DOHH2 (cell line): Measurements from ENCODE around the gene TNFRSF21.

ENCODE experiments used
- H3F3A ChIP-seq: fragments of 200-600 bp; sonication (generic), shearing (Covaris generic); 2 replicates; pipeline ENCODE4 v1.6.0; 2016; ENCODE audit warnings: antibody characterized with exemption, mild to moderate bottlenecking; ENCODE audit not compliant: control insufficient read depth, insufficient read depth
- H3K27ac ChIP-seq: fragments of 200-600 bp; sonication (generic); 2 replicates; pipeline ENCODE4 v1.5.1; 2014; ENCODE audit warnings: low read depth, mild to moderate bottlenecking, low read length, moderate library complexity
- H3K27me3 ChIP-seq: fragments of 200-600 bp; sonication (generic); 2 replicates; pipeline ENCODE4 v1.6.1; 2014; ENCODE audit warnings: mild to moderate bottlenecking, low read length, mixed read lengths; ENCODE audit not compliant: control insufficient read depth
- H3K36me3 ChIP-seq: fragments of 200-600 bp; sonication (generic); 2 replicates; pipeline ENCODE4 v1.6.1; 2014; ENCODE audit warnings: mild to moderate bottlenecking, low read length, moderate library complexity, mixed read lengths; ENCODE audit not compliant: control insufficient read depth
- H3K4me1 ChIP-seq: fragments of 200-600 bp; sonication (generic); 2 replicates; pipeline ENCODE4 v1.6.1; 2014; ENCODE audit warnings: mild to moderate bottlenecking, low read length, mixed read lengths; ENCODE audit not compliant: control insufficient read depth
- H3K4me2 ChIP-seq: fragments of 200-600 bp; sonication (generic); 2 replicates; pipeline ENCODE4 v1.6.0; 2014; ENCODE audit warnings: mild to moderate bottlenecking, low read length, moderate library complexity
- H3K4me3 ChIP-seq: fragments of 200-600 bp; sonication (generic); 2 replicates; pipeline ENCODE4 v1.5.1; 2014; ENCODE audit warnings: mild to moderate bottlenecking, low read length, mixed read lengths
- H3K79me2 ChIP-seq: fragments of 200-600 bp; sonication (generic); 2 replicates; pipeline ENCODE4 v1.6.1; 2014; ENCODE audit warnings: mild to moderate bottlenecking, low read length, mixed read lengths; ENCODE audit not compliant: control insufficient read depth
- H3K9me2 ChIP-seq: fragments of 200-600 bp; sonication (generic); replicated peaks from 2 replicates; pipeline ENCODE4 v1.6.1; 2014; ENCODE audit warnings: mild to moderate bottlenecking, low read length, mixed read lengths; ENCODE audit not compliant: control insufficient read depth
- H3K9me3 ChIP-seq: fragments of 200-600 bp; sonication (generic); 2 replicates; pipeline ENCODE4 v1.6.1; 2014; ENCODE audit warnings: antibody characterized with exemption, low read length, mixed read lengths; ENCODE audit not compliant: control insufficient read depth, insufficient read depth
- H4K20me1 ChIP-seq: fragments of 200-600 bp; sonication (generic); 2 replicates; pipeline ENCODE4 v1.6.0; 2014; ENCODE audit warnings: low read depth, mild to moderate bottlenecking, antibody characterized with exemption, low read length, moderate library complexity; ENCODE audit not compliant: control insufficient read depth, insufficient read depth
- EZH2phosphoT487 ChIP-seq: fragments of 200-600 bp; sonication (generic); IDR thresholded peaks from 2 replicates; pipeline ENCODE4 v1.6.1; 2017; ENCODE audit warnings: borderline replicate concordance, mild to moderate bottlenecking, antibody characterized with exemption, low read length, moderate library complexity, mixed read lengths
- TF ChIP-seq, protein P1 (sequence below): fragments of 200-600 bp; sonication (generic); IDR thresholded peaks from one replicate; pipeline ENCODE4 v1.5.1; 2014; ENCODE audit warnings: antibody characterized with exemption, mild to moderate bottlenecking, low read depth, low read length; ENCODE audit not compliant: poor library complexity, severe bottlenecking

The TNFRSF21 gene

DNA sequence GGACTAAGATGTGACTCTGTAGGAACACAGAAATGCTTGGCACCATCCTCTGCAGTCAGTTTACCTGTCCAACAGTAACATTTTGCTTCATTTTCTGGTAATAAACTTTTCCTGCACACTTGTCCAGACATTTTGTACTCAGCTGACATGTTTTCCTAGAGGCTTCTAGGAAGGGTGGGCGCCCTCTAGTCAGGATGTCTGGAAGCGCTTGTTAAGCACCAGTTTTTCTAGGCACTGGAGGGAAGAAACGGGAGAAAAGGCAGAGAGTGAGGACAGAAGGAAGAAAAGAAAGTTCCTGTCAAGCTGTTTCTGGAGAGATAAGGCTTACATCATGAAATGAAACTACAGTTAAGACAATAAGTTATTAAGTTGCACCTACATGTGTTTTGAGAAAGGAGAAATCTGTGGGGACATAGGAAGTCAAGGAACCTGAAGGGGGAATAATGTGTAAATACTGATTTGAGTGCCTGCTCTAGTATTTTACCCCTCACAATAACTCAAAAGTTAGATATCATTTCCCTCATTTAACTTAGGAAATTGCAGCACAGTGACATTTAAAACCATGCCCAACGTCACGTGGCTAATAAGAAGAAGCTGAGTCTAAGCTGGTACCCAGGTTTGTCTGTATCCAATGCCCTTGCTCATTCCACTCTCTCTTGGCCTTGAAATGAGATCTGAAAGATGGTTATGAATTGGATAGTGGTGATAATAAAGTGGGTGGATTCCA lies 42.7 kb upstream of the TNFRSF21 start:
- TF ChIP-seq, protein P1, sequence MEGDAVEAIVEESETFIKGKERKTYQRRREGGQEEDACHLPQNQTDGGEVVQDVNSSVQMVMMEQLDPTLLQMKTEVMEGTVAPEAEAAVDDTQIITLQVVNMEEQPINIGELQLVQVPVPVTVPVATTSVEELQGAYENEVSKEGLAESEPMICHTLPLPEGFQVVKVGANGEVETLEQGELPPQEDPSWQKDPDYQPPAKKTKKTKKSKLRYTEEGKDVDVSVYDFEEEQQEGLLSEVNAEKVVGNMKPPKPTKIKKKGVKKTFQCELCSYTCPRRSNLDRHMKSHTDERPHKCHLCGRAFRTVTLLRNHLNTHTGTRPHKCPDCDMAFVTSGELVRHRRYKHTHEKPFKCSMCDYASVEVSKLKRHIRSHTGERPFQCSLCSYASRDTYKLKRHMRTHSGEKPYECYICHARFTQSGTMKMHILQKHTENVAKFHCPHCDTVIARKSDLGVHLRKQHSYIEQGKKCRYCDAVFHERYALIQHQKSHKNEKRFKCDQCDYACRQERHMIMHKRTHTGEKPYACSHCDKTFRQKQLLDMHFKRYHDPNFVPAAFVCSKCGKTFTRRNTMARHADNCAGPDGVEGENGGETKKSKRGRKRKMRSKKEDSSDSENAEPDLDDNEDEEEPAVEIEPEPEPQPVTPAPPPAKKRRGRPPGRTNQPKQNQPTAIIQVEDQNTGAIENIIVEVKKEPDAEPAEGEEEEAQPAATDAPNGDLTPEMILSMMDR, result peak; percentile 45
- no peak for TF ChIP-seq EZH2phosphoT487
- H3K4me2 ChIP-seq, result no peak overlapping the region
- H3K9me3 ChIP-seq, result no peaks in the 10 kb centered on the region
- no peaks in the 10 kb centered on the region for H3K9me2 ChIP-seq
- H4K20me1 ChIP-seq, result no peaks in the 10 kb centered on the region
- no peaks in the 10 kb centered on the region for H3K36me3 ChIP-seq
- no peak overlapping the region for H3K27ac ChIP-seq
- no peaks in the 10 kb centered on the region for H3K79me2 ChIP-seq
- H3K4me1 ChIP-seq, result no peaks in the 10 kb centered on the region
- no peaks in the 10 kb centered on the region for H3F3A ChIP-seq
- peaks cover 7% of the 10 kb centered on the region; the same call in 1 of the 2 replicates for H3K27me3 ChIP-seq
- no peak overlapping the region for H3K4me3 ChIP-seq

DNA sequence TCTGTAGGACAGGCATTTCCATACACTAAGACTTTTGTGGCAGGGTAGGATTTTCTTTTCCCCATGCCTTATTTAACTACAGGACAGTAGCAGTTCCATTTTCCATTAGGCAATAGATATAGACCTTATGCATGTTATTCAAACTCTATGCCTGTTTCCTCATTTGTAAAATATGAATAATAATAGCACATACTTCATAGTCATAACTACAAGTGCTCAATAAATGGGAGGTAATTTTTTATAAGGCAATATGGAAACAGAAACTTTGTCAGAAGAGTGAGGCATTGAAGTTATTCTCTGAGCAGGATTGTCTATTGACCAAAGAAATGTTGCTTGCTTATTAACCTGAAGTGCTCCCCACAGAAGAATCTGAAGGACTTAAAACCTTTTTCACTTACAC lies 41.9 kb upstream of the TNFRSF21 start:
- Histone ChIP-seq H3K4me1 (no peaks in the 10 kb centered on the region), H3K4me3 (no peak overlapping the region), H3K9me2 (no peaks in the 10 kb centered on the region), H4K20me1 (no peaks in the 10 kb centered on the region), H3K27ac (no peak overlapping the region), H3K79me2 (no peaks in the 10 kb centered on the region), H3K4me2 (no peak overlapping the region), H3K9me3 (no peaks in the 10 kb centered on the region), H3F3A (no peaks in the 10 kb centered on the region), H3K36me3 (no peaks in the 10 kb centered on the region), H3K27me3 (0 out of 2 replicates have a peak, but pooled peaks cover 3% of the 10 kb centered on the region)
- no peak for TF ChIP-seq EZH2phosphoT487
- TF ChIP-seq, protein P1, result no peak

DNA sequence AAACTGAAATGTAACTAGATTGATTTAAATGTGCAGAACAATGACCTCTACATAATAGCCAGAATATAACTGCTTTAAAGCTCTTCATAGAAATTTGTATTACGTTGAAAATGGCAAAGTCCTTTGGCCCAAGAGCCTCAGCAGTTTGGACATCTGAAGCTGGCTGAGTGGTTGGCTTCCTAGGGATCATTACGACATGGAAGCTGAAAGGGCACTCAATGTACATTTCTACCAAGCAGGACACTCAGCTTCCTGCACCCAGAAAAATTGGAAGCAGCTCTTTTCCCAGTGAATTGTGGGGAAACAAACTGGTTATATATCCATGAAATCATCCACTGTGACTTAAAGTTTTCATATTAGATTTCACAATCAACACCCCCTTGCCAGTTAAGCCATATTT lies 40.2 kb upstream of the TNFRSF21 start:
- TF ChIP-seq EZH2phosphoT487, result no peak
- TF ChIP-seq, protein P1, result no peak
- no peak overlapping the region for H3K4me2 ChIP-seq
- no peaks in the 10 kb centered on the region for H3F3A ChIP-seq
- no peaks in the 10 kb centered on the region for H3K9me2 ChIP-seq
- no peaks in the 10 kb centered on the region for H3K79me2 ChIP-seq
- no peaks in the 10 kb centered on the region for H4K20me1 ChIP-seq
- H3K27me3 ChIP-seq, result 0 out of 2 replicates have a peak, but pooled peaks cover 3% of the 10 kb centered on the region
- no peaks in the 10 kb centered on the region for H3K36me3 ChIP-seq
- H3K4me1 ChIP-seq, result no peaks in the 10 kb centered on the region
- no peak overlapping the region for H3K27ac ChIP-seq
- no peaks in the 10 kb centered on the region for H3K9me3 ChIP-seq
- no peak overlapping the region for H3K4me3 ChIP-seq
